A549 (cell line): ENCODE data around the gene SYTL3. TPM values are rescaled to one million over a fixed set of nuclear protein-coding genes. Genes with fewer than 3 reads are reported as not detected.

Source experiments
- ATAC-seq, 2 experiments: fragments of 200-7000 bp in 1 of 2; fragments of >200 bp in 1 of 2; cut with Nextera tagmentation in 1 of 2; cut with Tn5 transposase in 1 of 2; 3 replicates each; pipeline versions ENCODE4 v1.8.0 to v1.9.1; 2018 to 2020; ENCODE audit warnings: mild to moderate bottlenecking in 1 of 2, moderate library complexity in 1 of 2
- CTCF ChIA-PET: fragments of 300-600 bp; sonication (Branson Sonifier 250); formaldehyde crosslinking; extraction: SDS; loops from one replicate; lab custom pipeline; 2021; ENCODE audit warnings: antibody characterized with exemption, inconsistent platforms; lab: Yijun Ruan, JAX
- POLR2A ChIA-PET: fragments of 350-600 bp; formaldehyde crosslinking; extraction: SDS; loops from one replicate; lab custom pipeline; 2021; ENCODE audit warnings: antibody characterized with exemption, inconsistent platforms; lab: Yijun Ruan, JAX
- DNase-seq, 2 experiments: peaks; one replicate each; pipeline versions ENCODE4 v3.0.0 to v3.0.0-alpha.2; 2011 to 2016; ENCODE audit warnings: low read depth in 1 of 2, low spot score in 1 of 2
- FAIRE-seq: peaks from 2 replicates; lab custom pipeline; 2011; peaks lifted over from hg19 to GRCh38; lab: Jason Lieb, UNC
- H3K27ac ChIP-seq, 2 experiments: fragments of >200 bp; sonication (Bioruptor Twin); formaldehyde crosslinking; 3 replicates each; pipeline ENCODE4 v1.5.1; 2016 to 2017
- H3K4me1 ChIP-seq: fragments of >200 bp; sonication (Bioruptor Twin); formaldehyde crosslinking; 3 replicates; pipeline ENCODE4 v1.6.1; 2016
- H3K4me2 ChIP-seq: fragments of >200 bp; sonication (Bioruptor Twin); formaldehyde crosslinking; 3 replicates; pipeline ENCODE4 v1.6.1; 2016
- H3K4me3 ChIP-seq: fragments of >200 bp; sonication (Bioruptor Twin); formaldehyde crosslinking; 3 replicates; pipeline ENCODE4 v1.5.1; 2016
- H3K9me3 ChIP-seq: fragments of >200 bp; sonication (Bioruptor Twin); formaldehyde crosslinking; 3 replicates; pipeline ENCODE4 v1.6.1; 2016
- ATOH8 ChIP-seq: fragments of 250-450 bp; sonication (Bioruptor Pico); IDR thresholded peaks from 2 replicates; pipeline ENCODE4 v1.5.0; 2020; ENCODE audit warnings: low read depth, mild to moderate bottlenecking, moderate library complexity
- BCL3 ChIP-seq: fragments of >200 bp; sonication (Bioruptor Twin); formaldehyde crosslinking; IDR thresholded peaks from 3 replicates; pipeline ENCODE4 v1.6.1; 2016
- BHLHE40 ChIP-seq: IDR thresholded peaks from 2 replicates; pipeline ENCODE4 v1.6.1; 2012; ENCODE audit warnings: low read depth, low read length, inconsistent platforms
- CBX2 ChIP-seq: fragments of 200-600 bp; sonication (generic); IDR thresholded peaks from 2 replicates; pipeline ENCODE4 v1.6.1; 2016; ENCODE audit warnings: low read depth, mild to moderate bottlenecking, borderline replicate concordance
- CEBPB ChIP-seq, 2 experiments: fragments of >200 bp in 1 of 2; sonication (Bioruptor Twin) in 1 of 2; formaldehyde crosslinking in 1 of 2; IDR thresholded peaks; 2 replicates each; pipeline ENCODE4 v1.6.1; 2012 to 2016
- CHD2 ChIP-seq: fragments of 150-350 bp; IDR thresholded peaks from 2 replicates; pipeline ENCODE4 v1.6.1; 2014; ENCODE audit warnings: low read length; ENCODE audit not compliant: partially characterized antibody
- EHF ChIP-seq: fragments of 250-450 bp; sonication (Bioruptor Pico); IDR thresholded peaks from 2 replicates; pipeline ENCODE4 v1.5.0; 2020; ENCODE audit warnings: mild to moderate bottlenecking
- EHMT2 ChIP-seq: fragments of 200-600 bp; sonication (generic); IDR thresholded peaks from 2 replicates; pipeline ENCODE4 v1.6.1; 2016; ENCODE audit warnings: antibody characterized with exemption, low read depth, mild to moderate bottlenecking, moderate library complexity
- ELK1 ChIP-seq: fragments of 150-350 bp; IDR thresholded peaks from 2 replicates; pipeline ENCODE4 v1.6.1; 2014; ENCODE audit warnings: low read depth, mild to moderate bottlenecking, low read length
- EP300 ChIP-seq, 2 experiments: fragments of >200 bp; sonication (Bioruptor Twin); formaldehyde crosslinking; IDR thresholded peaks; 2 replicates in 1 of 2; 3 replicates in 1 of 2; pipeline ENCODE4 v1.6.1; 2016 to 2017
- FOSB ChIP-seq: fragments of 250-450 bp; sonication (Bioruptor Pico); IDR thresholded peaks from 2 replicates; pipeline ENCODE4 v1.5.0; 2020; ENCODE audit warnings: mild to moderate bottlenecking, moderate library complexity
- GATA3 ChIP-seq: IDR thresholded peaks from 2 replicates; pipeline ENCODE4 v1.6.1; 2012; ENCODE audit warnings: borderline replicate concordance
- HES2 ChIP-seq: fragments of >200 bp; sonication (Bioruptor Twin); formaldehyde crosslinking; IDR thresholded peaks from 2 replicates; pipeline ENCODE4 v1.6.1; 2016
- HOXB13 ChIP-seq: fragments of 250-450 bp; sonication (Bioruptor Pico); IDR thresholded peaks from 2 replicates; pipeline ENCODE4 v1.5.0; 2020; ENCODE audit warnings: low read depth, mild to moderate bottlenecking, moderate library complexity
- JUN ChIP-seq, 2 experiments: fragments of >200 bp; sonication (Bioruptor Twin); formaldehyde crosslinking; IDR thresholded peaks; 2 replicates in 1 of 2; 3 replicates in 1 of 2; pipeline ENCODE4 v1.6.1; 2016 to 2017
- JUNB ChIP-seq: fragments of >200 bp; sonication (Bioruptor Twin); formaldehyde crosslinking; IDR thresholded peaks from 2 replicates; pipeline ENCODE4 v1.6.1; 2016
- MAZ ChIP-seq: fragments of 150-350 bp; IDR thresholded peaks from 2 replicates; pipeline ENCODE4 v1.6.1; 2014; ENCODE audit warnings: antibody characterized with exemption, low read depth, low read length, borderline replicate concordance
- MYC ChIP-seq: IDR thresholded peaks from 2 replicates; pipeline ENCODE4 v1.6.1; 2012; ENCODE audit warnings: mild to moderate bottlenecking, inconsistent platforms, low read length, improper control_type of control experiment, borderline replicate concordance
- NFE2L2 ChIP-seq: fragments of 150-350 bp; conservative IDR thresholded peaks from 2 replicates; pipeline ENCODE4 v1.6.1; 2014; ENCODE audit warnings: low read length
- NR3C1 ChIP-seq: fragments of >200 bp; sonication (Bioruptor Twin); formaldehyde crosslinking; IDR thresholded peaks from 3 replicates; pipeline ENCODE4 v1.6.1; 2017
- POLR2A ChIP-seq: IDR thresholded peaks from 2 replicates; pipeline ENCODE4 v1.6.1; 2012; ENCODE audit warnings: mild to moderate bottlenecking, low read length
- POLR2AphosphoS2 ChIP-seq: conservative IDR thresholded peaks from 2 replicates; pipeline ENCODE4 v1.6.1; 2012; ENCODE audit warnings: low read length, improper control_type of control experiment, inconsistent platforms
- REST ChIP-seq: fragments of 200-600 bp; sonication (generic); IDR thresholded peaks from 2 replicates; pipeline ENCODE4 v1.6.1; 2016; ENCODE audit warnings: antibody characterized with exemption, mild to moderate bottlenecking, moderate library complexity
- SMC3 ChIP-seq: fragments of >200 bp; sonication (Bioruptor Twin); formaldehyde crosslinking; IDR thresholded peaks from 3 replicates; pipeline ENCODE4 v1.6.1; 2018; ENCODE audit warnings: inconsistent platforms
- ZC3H11A ChIP-seq: fragments of 450-650 bp; IDR thresholded peaks from 2 replicates; pipeline ENCODE4 v1.6.1; 2014; ENCODE audit warnings: antibody characterized with exemption, mild to moderate bottlenecking
- ZSCAN20 ChIP-seq: fragments of 250-450 bp; sonication (Bioruptor Pico); IDR thresholded peaks from 2 replicates; pipeline ENCODE4 v1.8.0; 2022; ENCODE audit warnings: mild to moderate bottlenecking, moderate library complexity
- WGBS: methylation state at CpG from one replicate; pipeline ENCODE4 v1.1.6; 2017; ENCODE audit errors: missing lambda C conversion rate; 5-methylcytosine and 5-hydroxymethylcytosine counted together
- polyA plus RNA-seq, 4 experiments: library from polyadenylated mRNA; depleted of rRNA in 3 of 4; stranded (reverse); fragments of >200 nt; fragmentation: RNase III in 1 of 4; extraction: RNeasy Plus Mini Kit Qiagen cat#74134 plus additional on column Dnase treatment in 1 of 4; gene quantifications; 2 replicates in 3 of 4; 3 replicates in 1 of 4; pipeline ENCODE4 v1.2.3, GENCODE V29; 2011 to 2017

The SYTL3 gene
- polyA plus RNA-seq, 2 of the 4 experiments (the other 2 are of a cell fraction), result 0.63 to 0.89 TPM

GRCh38 chr6:158795516-158795915 is 145.7 kb downstream of the SYTL3 start:
- Histone ChIP-seq H3K27ac (no peak overlapping the region), H3K4me2 (no peak overlapping the region), H3K9me3 (no peaks in the 10 kb centered on the region), H3K4me1 (peaks cover 96% of the 10 kb centered on the region), H3K4me3 (no peak overlapping the region)
- 76% methylated on average over 5 of the region's 5 CpGs for WGBS
- no peak for TF ChIP-seq ELK1
- no peak for TF ChIP-seq ZSCAN20 (CRISPR knock-in tag)
- TF ChIP-seq EHMT2, result no peak
- TF ChIP-seq MAZ, result no peak
- TF ChIP-seq CHD2, result no peak
- no peak for TF ChIP-seq FOSB
- TF ChIP-seq EHF, result no peak
- TF ChIP-seq BCL3, result no peak
- TF ChIP-seq BHLHE40, result no peak
- no peak for TF ChIP-seq GATA3
- TF ChIP-seq JUNB, result no peak
- no peak for TF ChIP-seq CEBPB (IDR thresholded peaks at IDR 0.05)
- TF ChIP-seq CBX2, result no peak
- no peak for TF ChIP-seq HOXB13
- no peak for TF ChIP-seq NFE2L2
- no peak for TF ChIP-seq ZC3H11A
- DNase-seq (no peak), ATAC-seq (no peak), FAIRE-seq (no peak)
- CTCF ChIA-PET, result interaction anchor here (1.1 kb wide), 1 partner anchor 77 kb away, joined by 3 read pairs; no protein-coding TSS in a partner anchor
- POLR2A ChIA-PET, result no interaction called here

- Histone ChIP-seq H3K27ac (no peak overlapping the region), H3K4me1 (peaks cover 97% of the 10 kb centered on the region), H3K4me3 (no peak overlapping the region), H3K9me3 (no peaks in the 10 kb centered on the region), H3K4me2 (no peak overlapping the region)
- ATAC-seq (no peak), DNase-seq (no peak), FAIRE-seq (no peak)
- ChIA-PET CTCF (no interaction called here), POLR2A (no interaction called here)
- no peak for TF ChIP-seq ZC3H11A
- no peak for TF ChIP-seq REST
- no peak for TF ChIP-seq HES2
- no peak for TF ChIP-seq EHMT2
- no peak for TF ChIP-seq GATA3
- TF ChIP-seq NFE2L2, result no peak
- TF ChIP-seq ATOH8 (CRISPR knock-in tag), result no peak
- no peak for TF ChIP-seq JUN (IDR thresholded peaks at IDR 0.05)
- TF ChIP-seq NR3C1, result no peak
- TF ChIP-seq EP300 (IDR thresholded peaks at IDR 0.05), result no peak
- no peak for TF ChIP-seq MYC
- TF ChIP-seq BHLHE40, result no peak
- no peak for TF ChIP-seq SMC3
- no peak for TF ChIP-seq ELK1
- TF ChIP-seq BCL3, result no peak
- TF ChIP-seq HOXB13, result no peak
- no peak for TF ChIP-seq POLR2A
- TF ChIP-seq POLR2AphosphoS2, result no peak
- TF ChIP-seq FOSB, result no peak
- WGBS, result 66% methylated on average over 3 of the region's 3 CpGs
Measured at GRCh38 chr6:158796353-158796752, 146.5 kb downstream of the SYTL3 start.
